Neural progenitor cell (in vitro differentiated cells): Measurements from ENCODE around the gene KLHDC9.

Experiments
- CTCF ChIP-seq: fragments of 200-600 bp; sonication (generic); IDR thresholded peaks from 2 replicates; pipeline ENCODE4 v1.5.1; 2017; ENCODE audit warnings: antibody characterized with exemption, mild to moderate bottlenecking
- EZH2 ChIP-seq: fragments of 200-600 bp; sonication (generic); IDR thresholded peaks from 2 replicates; pipeline ENCODE4 v1.6.1; 2017; ENCODE audit warnings: antibody characterized with exemption, mild to moderate bottlenecking, moderate library complexity
- EZH2phosphoT487 ChIP-seq: fragments of 200-600 bp; sonication (generic); IDR thresholded peaks from 2 replicates; pipeline ENCODE4 v1.6.1; 2017; ENCODE audit warnings: antibody characterized with exemption

GRCh38 chr1:161092621-161093028 lies 5.5 kb upstream of the KLHDC9 start:
- TF ChIP-seq CTCF: no peak
- TF ChIP-seq EZH2: no peak
- TF ChIP-seq EZH2phosphoT487: no peak
